Measurements from ENCODE around the gene AMELY.
"Not testable (repeated sequence)": the region's sequence is repeated elsewhere in the genome, so short reads cannot be mapped to it uniquely, and the experiment has no call there.

Gene AMELY

GRCh38 chrY:6911253-6911881 lies at the start of gene AMELY:
Gene AMELY, minus strand, starts transcription at chrY:6911752. Its CDS starts 39,144 bp downstream, at chrY:6872608.
- no peak for DNase-seq (ENCODE audit: low spot score)

GRCh38 chrY:6949947-6950346 lies 38.4 kb upstream of the AMELY start:
- DNase-seq (ENCODE audit: low spot score), result no peak

- no peak for DNase-seq (ENCODE audit: low spot score)
Observed at GRCh38 chrY:6948378-6948777, 36.8 kb upstream of the AMELY start.

- no peak for DNase-seq (ENCODE audit: low spot score)
Observed at GRCh38 chrY:6947695-6948094, 36.1 kb upstream of the AMELY start.

GRCh38 chrY:6935497-6935896 lies 23.9 kb upstream of the AMELY start:
- DNase-seq (ENCODE audit: low spot score), result no peak

GRCh38 chrY:6931779-6932396 lies 20.3 kb upstream of the AMELY start:
- DNase-seq (ENCODE audit: low spot score), result no peak

GRCh38 chrY:6929237-6929636 lies 17.7 kb upstream of the AMELY start:
- DNase-seq (ENCODE audit: low spot score), result no peak

- DNase-seq (ENCODE audit: low spot score), result no peak
Observed at GRCh38 chrY:6928265-6928664, 16.7 kb upstream of the AMELY start.

- DNase-seq (ENCODE audit: low spot score), result no peak
Observed at GRCh38 chrY:6921061-6921460, 9.5 kb upstream of the AMELY start.

GRCh38 chrY:6913362-6913761 lies 1.8 kb upstream of the AMELY start:
- no peak for DNase-seq (ENCODE audit: low spot score)

- peak; percentile 2 for DNase-seq (ENCODE audit: low spot score)
Observed at GRCh38 chrY:6910372-6911252, 940 bp downstream of the AMELY start, which contains the start of gene TBL1Y. Gene TBL1Y, plus strand, starts transcription at chrY:6910697. Its CDS starts 114,388 bp downstream, at chrY:7025085.

- no peak for DNase-seq (ENCODE audit: low spot score)
Observed at GRCh38 chrY:6909856-6910255, 1.7 kb downstream of the AMELY start.

- DNase-seq (ENCODE audit: low spot score), result no peak
Observed at GRCh38 chrY:6909118-6909521, 2.4 kb downstream of the AMELY start.

- DNase-seq (ENCODE audit: low spot score), result not testable (repeated sequence)
Observed at GRCh38 chrY:6908021-6908420, 3.5 kb downstream of the AMELY start.

- DNase-seq (ENCODE audit: low spot score), result no peak
Observed at GRCh38 chrY:6907591-6907990, 4.0 kb downstream of the AMELY start.

- not testable (repeated sequence) for DNase-seq (ENCODE audit: low spot score)
Observed at GRCh38 chrY:6902116-6902515, 9.4 kb downstream of the AMELY start.

- no peak for DNase-seq (ENCODE audit: low spot score)
Observed at GRCh38 chrY:6895236-6895635, 16.3 kb downstream of the AMELY start.

GRCh38 chrY:6894496-6894895 lies 17.1 kb downstream of the AMELY start:
- no peak for DNase-seq (ENCODE audit: low spot score)

GRCh38 chrY:6849384-6849783 lies 62.2 kb downstream of the AMELY start:
- no peak for DNase-seq (ENCODE audit: low spot score)

- not testable (repeated sequence) for DNase-seq (ENCODE audit: low spot score)
Observed at GRCh38 chrY:6842650-6843049, 68.9 kb downstream of the AMELY start.
